Measurements from ENCODE around the gene TIMM29. TPM values are rescaled to one million over a fixed set of nuclear protein-coding genes. Genes with fewer than 3 reads are reported as not detected.

TIMM29 gene
- total and polyA plus RNA-seq, 9 of the 15 experiments (the other 6 are each of a cell fraction or from before 2014, with no cell fraction given) = 2.4 to 29.4 (median 16.3) TPM

- Histone ChIP-seq H3K9me1 (ENCODE audit: control insufficient read depth, insufficient read depth, low read length) (peaks cover 5% of the 10 kb centered on the region), H3K4me2 (ENCODE audit: insufficient read depth, low read length) (no peak overlapping the region), H3K27ac (ENCODE audit: extremely low read depth, low read depth, low read length) (no peak overlapping the region), H3K4me3 (no peak overlapping the region), H3K4me1 (replicated peaks in 1 of 2; ENCODE audit: control insufficient read depth in 2 of 2, insufficient read depth in 2 of 2, low read length in 2 of 2) (peaks cover 0 to 49% of the 10 kb centered on the region in 2 experiments; a peak in 2 of 5 replicates), H4K20me1 (replicated peaks; ENCODE audit: control insufficient read depth, insufficient read depth, low read length) (no peaks in the 10 kb centered on the region), H2AFZ (ENCODE audit: low read depth, low read length) (no peak overlapping the region), H3K9me3 (replicated peaks; ENCODE audit: control insufficient read depth, insufficient read depth, low read depth, low read length) (no peaks in the 10 kb centered on the region), H3K27me3 (ENCODE audit: control insufficient read depth in 2 of 2, insufficient read depth in 2 of 2, low read length in 2 of 2) (no peaks in the 10 kb centered on the region), H3K36me3 (ENCODE audit: control insufficient read depth, insufficient read depth, low read length) (peaks cover 81% of the 10 kb centered on the region; the same call in 1 of the 3 replicates), H3K9ac (ENCODE audit: insufficient read depth in 1 of 2, low read depth in 2 of 2, low read length in 2 of 2) (no peak overlapping the region; a peak in 1 of 4 replicates), H3K79me2 (ENCODE audit: control insufficient read depth, insufficient read depth, low read length) (no peaks in the 10 kb centered on the region)
- no TSS peak for BruUV-seq (replicated peaks)
- WGBS (ENCODE audit: insufficient coverage, low coverage, missing lambda C conversion rate) = 87% methylated on average over 23 of the region's 26 CpGs
- no peak for FAIRE-seq
- POLR2A ChIA-PET = interaction anchor here (0.5 to 2.4 kb wide), 8 partner anchors 8 to 260 kb away, joined by 3 to 7 read pairs (median 3); no protein-coding TSS in a partner anchor
- intact Hi-C loops (cut with micrococcal nuclease) = no loop called here
- ATAC-seq = no peak
- peak in 1 of 4 experiments; percentile 21 for DNase-seq (ENCODE audit: extremely low read depth in 1 of 4, low spot score in 3 of 4)
- CTCF ChIA-PET (ENCODE audit: low intra/inter-chr PET ratio) = no interaction called here
- in situ Hi-C loops (cut with MboI) = no loop called here
- TF ChIP-seq NRF1 (conservative IDR thresholded peaks at IDR 0.05 in 1 of 2, IDR thresholded peaks at IDR 0.05 in 1 of 2) (no peak), POLR2A (conservative IDR thresholded peaks at IDR 0.05) (peak; percentile 59), TFAP4 (CRISPR knock-in tag; IDR thresholded peaks at IDR 0.05; ENCODE audit: borderline replicate concordance) (0 out of 2 replicates have a peak, but pooled peaks have one; percentile 20), PHF8 (IDR thresholded peaks at IDR 0.05; ENCODE audit: borderline replicate concordance, low read length) (no peak), JUND (IDR thresholded peaks at IDR 0.05; ENCODE audit: borderline replicate concordance, low read depth, low read length) (no peak), JUND (tag; IDR thresholded peaks at IDR 0.05; ENCODE audit: borderline replicate concordance, low read depth, low read length) (no peak), POLR2G (IDR thresholded peaks at IDR 0.05; ENCODE audit: low read depth, low read length) (peak; percentile 10; the same call in 1 of the 2 replicates), POLR2B (IDR thresholded peaks at IDR 0.05; ENCODE audit: low read depth, partially characterized antibody) (peak; percentile 43), TAF9B (IDR thresholded peaks at IDR 0.05; ENCODE audit: partially characterized antibody) (no peak), HSF4 (CRISPR knock-in tag; IDR thresholded peaks at IDR 0.05; ENCODE audit: borderline replicate concordance) (no peak), NR2C2 (CRISPR knock-in tag; IDR thresholded peaks at IDR 0.05) (no peak), NR2C2 (tag; IDR thresholded peaks at IDR 0.05) (no peak), KAT8 (IDR thresholded peaks at IDR 0.05; ENCODE audit: low read depth) (no peak), CHD2 (IDR thresholded peaks at IDR 0.05; ENCODE audit: low read depth, low read length) (no peak), SUPT5H (IDR thresholded peaks at IDR 0.05) (peak; percentile 59), FOSL1 (tag; conservative IDR thresholded peaks at IDR 0.05) (no peak), KDM4B (IDR thresholded peaks at IDR 0.05; ENCODE audit: borderline replicate concordance in 2 of 2, low read depth in 1 of 2) (no peak), TAF1 (IDR thresholded peaks at IDR 0.05; ENCODE audit: control insufficient read depth, extremely low read depth, insufficient read depth, low read length, severe bottlenecking) (no peak)
- TF ChIP-seq, protein P1, sequence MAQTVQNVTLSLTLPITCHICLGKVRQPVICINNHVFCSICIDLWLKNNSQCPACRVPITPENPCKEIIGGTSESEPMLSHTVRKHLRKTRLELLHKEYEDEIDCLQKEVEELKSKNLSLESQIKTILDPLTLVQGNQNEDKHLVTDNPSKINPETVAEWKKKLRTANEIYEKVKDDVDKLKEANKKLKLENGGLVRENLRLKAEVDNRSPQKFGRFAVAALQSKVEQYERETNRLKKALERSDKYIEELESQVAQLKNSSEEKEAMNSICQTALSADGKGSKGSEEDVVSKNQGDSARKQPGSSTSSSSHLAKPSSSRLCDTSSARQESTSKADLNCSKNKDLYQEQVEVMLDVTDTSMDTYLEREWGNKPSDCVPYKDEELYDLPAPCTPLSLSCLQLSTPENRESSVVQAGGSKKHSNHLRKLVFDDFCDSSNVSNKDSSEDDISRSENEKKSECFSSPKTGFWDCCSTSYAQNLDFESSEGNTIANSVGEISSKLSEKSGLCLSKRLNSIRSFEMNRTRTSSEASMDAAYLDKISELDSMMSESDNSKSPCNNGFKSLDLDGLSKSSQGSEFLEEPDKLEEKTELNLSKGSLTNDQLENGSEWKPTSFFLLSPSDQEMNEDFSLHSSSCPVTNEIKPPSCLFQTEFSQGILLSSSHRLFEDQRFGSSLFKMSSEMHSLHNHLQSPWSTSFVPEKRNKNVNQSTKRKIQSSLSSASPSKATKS (CRISPR knock-in tag; IDR thresholded peaks at IDR 0.05) = no peak
Measured at GRCh38 chr19:10919352-10920287, 9.0 kb upstream of the TIMM29 start.

Data from K562 (cell line).